HG03432 (cell line): Measurements from ENCODE around the gene RNF25.

ENCODE experiments used
- ATAC-seq: cut with Tn5 transposase; IDR thresholded peaks from one replicate; pipeline ENCODE4 v1.9.1; 2021; ENCODE audit warnings: mild to moderate bottlenecking, moderate library complexity; ENCODE audit not compliant: unreplicated experiment

The RNF25 gene

DNA sequence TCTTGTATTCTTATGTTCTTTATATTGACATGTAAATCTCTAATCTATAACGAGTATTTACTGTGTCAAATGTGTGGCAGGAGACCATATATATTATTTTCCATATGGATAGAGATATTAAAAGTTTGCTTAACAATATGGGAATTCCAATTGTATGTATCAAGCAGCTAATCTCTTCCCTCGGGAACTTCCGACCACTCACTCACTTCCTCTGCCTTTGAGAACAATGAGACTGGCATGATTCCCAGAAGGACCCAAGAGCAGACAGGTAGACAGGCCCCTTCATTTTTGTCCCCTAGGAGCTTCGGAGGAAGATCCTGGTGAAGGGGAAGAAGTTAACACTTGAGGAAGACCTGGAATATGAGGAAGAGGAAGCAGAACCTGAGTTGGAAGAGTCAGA lies 40.0 kb downstream of the RNF25 start:
- no peak for ATAC-seq

DNA sequence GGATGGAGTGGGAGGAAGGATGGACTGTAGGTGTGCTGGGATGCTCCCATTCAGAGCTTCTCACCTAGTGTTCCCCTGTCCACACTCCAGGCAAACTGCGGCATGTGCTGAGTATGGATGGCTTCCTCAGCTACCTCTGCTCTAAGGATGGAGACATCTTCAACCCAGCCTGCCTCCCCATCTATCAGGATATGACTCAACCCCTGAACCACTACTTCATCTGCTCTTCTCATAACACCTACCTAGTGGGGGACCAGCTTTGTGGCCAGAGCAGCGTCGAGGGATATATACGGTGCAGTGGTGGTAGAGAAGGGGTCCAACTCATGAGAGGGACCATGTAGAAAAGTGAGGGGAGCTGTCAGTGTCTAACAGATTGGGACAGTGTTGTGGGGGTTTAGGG lies 43.9 kb downstream of the RNF25 start:
- ATAC-seq, result no peak

DNA sequence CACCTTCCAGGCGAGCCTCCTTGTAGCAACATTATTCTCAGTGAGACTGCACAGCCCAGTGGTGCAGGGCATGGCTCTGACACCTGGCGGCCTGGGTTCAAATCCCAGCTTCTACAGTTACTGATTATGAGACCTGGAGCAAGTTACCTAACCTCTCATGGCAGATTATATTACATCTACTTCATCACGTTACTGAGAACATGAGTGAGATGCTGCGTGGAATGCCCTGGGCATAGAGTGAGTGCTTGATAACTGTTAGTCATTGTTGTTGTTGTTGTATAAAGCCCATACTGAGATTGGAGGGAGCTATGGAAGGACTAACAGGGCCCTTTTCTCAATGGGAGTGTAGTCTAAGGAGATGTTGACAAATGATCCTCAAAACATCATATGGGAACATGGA lies 45.4 kb downstream of the RNF25 start:
- no peak for ATAC-seq

DNA sequence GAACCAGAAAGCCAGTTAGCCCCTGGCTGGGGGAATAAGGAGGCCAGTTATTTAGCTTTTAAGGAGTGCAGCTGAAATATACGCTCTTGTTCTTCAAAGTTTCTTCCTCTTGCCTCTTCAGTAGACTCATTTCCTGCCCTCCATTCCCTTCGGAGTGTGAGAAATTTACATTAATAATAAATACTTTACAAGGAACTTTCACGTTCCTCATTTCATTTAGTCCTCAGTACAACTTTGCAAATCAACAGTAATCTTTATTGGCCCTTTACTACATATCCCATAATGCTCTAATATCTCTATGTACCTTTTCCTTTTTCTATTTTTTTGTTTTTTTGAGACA lies 48.5 kb downstream of the RNF25 start:
- no peak for ATAC-seq

DNA sequence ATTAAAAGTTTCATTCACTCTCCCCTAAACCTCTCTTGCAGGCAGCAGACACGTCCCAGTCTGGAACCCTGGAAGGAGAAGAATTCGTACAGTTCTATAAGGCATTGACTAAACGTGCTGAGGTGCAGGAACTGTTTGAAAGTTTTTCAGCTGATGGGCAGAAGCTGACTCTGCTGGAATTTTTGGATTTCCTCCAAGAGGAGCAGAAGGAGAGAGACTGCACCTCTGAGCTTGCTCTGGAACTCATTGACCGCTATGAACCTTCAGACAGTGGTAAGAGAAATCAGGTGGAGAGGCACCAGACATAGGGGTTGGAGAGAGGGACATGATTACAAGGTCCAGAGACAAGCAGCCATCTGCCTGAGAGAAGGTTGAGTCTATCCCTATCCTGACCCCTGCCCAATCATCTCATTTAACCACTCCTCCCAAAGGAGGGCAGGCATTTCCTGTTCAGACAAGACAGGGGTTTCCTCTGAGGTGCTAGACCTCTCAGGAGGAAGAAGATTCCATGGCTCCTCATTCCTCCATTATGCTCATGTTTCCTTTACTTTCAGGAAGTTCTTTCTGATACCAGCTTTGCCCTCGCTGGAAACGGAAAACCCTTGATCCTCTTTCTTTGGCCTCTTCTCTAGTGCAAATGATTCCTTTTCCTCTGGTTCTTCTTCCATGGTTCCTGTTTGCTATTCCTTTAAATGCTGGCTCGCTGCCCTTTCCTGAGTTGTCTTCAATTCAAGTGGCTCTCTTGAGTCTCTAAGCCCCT lies 49.0 kb downstream of the RNF25 start:
- ATAC-seq, result no peak

DNA sequence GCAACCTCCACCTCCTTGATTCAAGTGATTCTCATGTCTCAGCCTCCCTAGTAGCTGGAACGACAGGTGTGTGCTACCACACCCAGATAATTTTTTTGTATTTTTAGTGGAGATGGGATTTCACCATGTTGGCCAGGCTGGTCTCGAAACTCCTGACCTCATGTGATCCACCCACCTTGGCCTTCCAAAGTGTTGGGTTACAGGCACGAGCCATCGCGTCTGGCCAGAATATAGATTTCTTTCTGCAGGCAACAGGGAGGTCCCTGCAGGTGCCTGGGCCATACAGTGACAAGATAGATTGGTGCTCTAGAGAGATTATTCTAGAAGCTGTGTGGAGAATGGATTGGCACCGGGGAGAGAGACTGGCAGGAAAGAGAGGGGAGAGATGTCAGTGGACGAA lies 50.8 kb downstream of the RNF25 start:
- no peak for ATAC-seq

DNA sequence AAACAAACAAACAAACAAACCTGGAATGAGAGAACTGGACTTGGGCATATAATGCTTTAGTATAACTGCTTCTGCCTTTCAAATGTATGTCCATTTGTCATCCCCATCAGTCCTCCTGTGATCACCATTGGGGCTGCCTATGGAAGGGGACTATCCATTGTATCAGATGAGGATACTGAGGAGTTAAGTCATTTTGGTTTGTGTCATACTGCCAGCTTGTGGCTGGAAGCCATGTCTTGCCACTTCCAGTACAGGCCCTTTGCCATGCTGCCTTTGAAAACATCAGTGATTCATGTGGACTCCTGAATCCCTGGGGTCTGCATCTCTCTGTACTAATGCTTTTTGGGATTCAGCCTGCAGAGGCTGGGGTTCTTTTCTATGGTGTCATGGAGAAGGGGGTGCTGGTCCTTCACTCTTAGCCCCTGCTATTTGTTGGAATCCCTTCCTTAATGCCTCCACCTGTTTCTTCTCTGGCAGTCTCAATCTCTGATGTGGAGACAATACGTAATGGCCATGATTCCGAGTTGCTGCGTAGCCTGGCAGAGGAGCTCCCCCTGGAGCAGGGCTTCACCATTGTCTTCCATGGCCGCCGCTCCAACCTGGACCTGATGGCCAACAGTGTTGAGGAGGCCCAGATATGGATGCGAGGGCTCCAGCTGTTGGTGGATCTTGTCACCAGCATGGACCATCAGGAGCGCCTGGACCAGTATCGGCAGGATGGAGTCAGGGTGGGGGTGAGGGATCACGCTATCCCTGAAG lies 53.5 kb downstream of the RNF25 start:
- no peak for ATAC-seq

DNA sequence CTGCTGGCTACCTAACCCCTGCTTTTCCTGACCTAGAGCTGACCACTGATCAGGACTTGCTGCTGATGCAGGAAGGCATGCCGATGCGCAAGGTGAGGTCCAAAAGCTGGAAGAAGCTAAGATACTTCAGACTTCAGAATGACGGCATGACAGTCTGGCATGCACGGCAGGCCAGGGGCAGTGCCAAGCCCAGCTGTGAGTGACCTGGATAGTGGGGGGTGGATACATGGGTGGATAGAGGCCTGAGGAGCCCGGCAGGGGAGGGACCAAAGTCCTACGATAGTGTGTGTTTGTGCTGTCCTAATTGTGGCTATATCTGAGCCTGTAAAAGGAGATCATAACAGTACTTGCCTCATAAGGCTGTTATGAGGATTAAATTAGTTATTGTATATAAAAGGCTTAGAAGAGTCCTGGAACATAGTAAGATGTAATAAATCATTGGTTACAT lies 55.9 kb downstream of the RNF25 start:
- no peak for ATAC-seq
